ENCODE measurements around the gene SIL1. TPM values are rescaled to one million over a fixed set of nuclear protein-coding genes. Genes with fewer than 3 reads are reported as not detected.
"Not testable (repeated sequence)": the region's sequence is repeated elsewhere in the genome, so short reads cannot be mapped to it uniquely, and the experiment has no call there.

The SIL1 gene
- total RNA-seq, 1 donor: 31.7 TPM

GRCh38 chr5:139019880-139020279 lies 178.3 kb downstream of the SIL1 start:
- H3K4me3 ChIP-seq (ENCODE audit: low read depth, low read length): no peak overlapping the region
- TF ChIP-seq CTCF (IDR thresholded peaks at IDR 0.05; ENCODE audit: insufficient read depth, low read length): no peak
- peak; percentile 9 for DNase-seq (ENCODE audit: low read depth)

- no peak overlapping the region for H3K4me3 ChIP-seq (ENCODE audit: low read depth, low read length)
- no peak for TF ChIP-seq CTCF (IDR thresholded peaks at IDR 0.05; ENCODE audit: insufficient read depth, low read length)
- no peak for DNase-seq (ENCODE audit: low read depth)
Observed at GRCh38 chr5:139019211-139019610, 179.0 kb downstream of the SIL1 start.

GRCh38 chr5:139017624-139018023 lies 180.5 kb downstream of the SIL1 start:
- H3K4me3 ChIP-seq (ENCODE audit: low read depth, low read length): no peak overlapping the region
- no peak for DNase-seq (ENCODE audit: low read depth)
- no peak for TF ChIP-seq CTCF (IDR thresholded peaks at IDR 0.05; ENCODE audit: insufficient read depth, low read length)

GRCh38 chr5:139016186-139016585 lies 182.0 kb downstream of the SIL1 start:
- TF ChIP-seq CTCF (IDR thresholded peaks at IDR 0.05; ENCODE audit: insufficient read depth, low read length): no peak
- no peak for DNase-seq (ENCODE audit: low read depth)
- no peak overlapping the region for H3K4me3 ChIP-seq (ENCODE audit: low read depth, low read length)

GRCh38 chr5:139014726-139015125 lies 183.4 kb downstream of the SIL1 start:
- peak; percentile 84 for DNase-seq (ENCODE audit: low read depth)
- no peak overlapping the region for H3K4me3 ChIP-seq (ENCODE audit: low read depth, low read length)
- TF ChIP-seq CTCF (IDR thresholded peaks at IDR 0.05; ENCODE audit: insufficient read depth, low read length): no peak

- no peak overlapping the region for H3K4me3 ChIP-seq (ENCODE audit: low read depth, low read length)
- DNase-seq (ENCODE audit: low read depth): no peak
- TF ChIP-seq CTCF (IDR thresholded peaks at IDR 0.05; ENCODE audit: insufficient read depth, low read length): no peak
Observed at GRCh38 chr5:139012176-139012575, 186.0 kb downstream of the SIL1 start.

GRCh38 chr5:139011156-139011555 lies 187.0 kb downstream of the SIL1 start:
- not testable (repeated sequence) for DNase-seq (ENCODE audit: low read depth); H3K4me3 ChIP-seq (ENCODE audit: low read depth, low read length)

Data from fibroblast of the aortic adventitia (primary cell).